Activated B cell treated with CpG ODN at 0.5 μM for 24 hours (primary cell): ENCODE results near the gene SNRPA1. TPM values are rescaled to one million over a fixed set of nuclear protein-coding genes. Genes with fewer than 3 reads are reported as not detected.

Source experiments
- ATAC-seq: fragments of 200-7000 bp; cut with Tn5 transposase; one replicate; pipeline ENCODE4 v1.10.0; 2021; ENCODE audit warnings: low read depth, mild to moderate bottlenecking, moderate library complexity
- CTCF ChIA-PET: fragments of 350-600 bp; sonication (Branson Sonifier 250); formaldehyde crosslinking; loops from one replicate; lab custom pipeline; 2021; ENCODE audit warnings: antibody characterized with exemption; lab: Charles Lee
- POLR2A ChIA-PET: fragments of 350-600 bp; sonication (Branson Sonifier 250); formaldehyde crosslinking; loops from one replicate; lab custom pipeline; 2021; ENCODE audit warnings: antibody characterized with exemption; lab: Charles Lee
- DNase-seq: peaks from one replicate; pipeline ENCODE4 v3.0.0; 2022
- H3K27ac Mint-ChIP-seq: one replicate; pipeline ENCODE4 v1.8.0; 2020; ENCODE audit warnings: mixed read lengths
- H3K27me3 Mint-ChIP-seq: one replicate; pipeline ENCODE4 v1.8.0; 2021; ENCODE audit warnings: mixed read lengths
- H3K36me3 Mint-ChIP-seq: one replicate; pipeline ENCODE4 v1.8.0; 2021; ENCODE audit warnings: low read depth, mixed read lengths
- H3K4me1 Mint-ChIP-seq: one replicate; pipeline ENCODE4 v1.8.0; 2021; ENCODE audit warnings: mixed read lengths
- H3K4me3 Mint-ChIP-seq: one replicate; pipeline ENCODE4 v1.8.0; 2020; ENCODE audit warnings: mild to moderate bottlenecking, mixed read lengths
- H3K9me3 Mint-ChIP-seq: one replicate; pipeline ENCODE4 v1.8.0; 2020; ENCODE audit warnings: mixed read lengths
- intact Hi-C: fragments of 100-400 bp; cut with micrococcal nuclease; formaldehyde crosslinking; loops from one replicate; pipeline ENCODE4 v1.15.1; 2024
- total RNA-seq: library from RNA; stranded (reverse); gene quantifications from 2 replicates; pipeline ENCODE4 v1.2.3, GENCODE V29; 2022
- TF ChIP-seq, protein P1 (sequence below): fragments of 200-600 bp; IDR thresholded peaks from one replicate; pipeline ENCODE4 v1.8.0; 2022; ENCODE audit warnings: antibody characterized with exemption, mild to moderate bottlenecking

The SNRPA1 gene
- total RNA-seq, 1 donor from 2014 or later = 122 TPM

GRCh38 chr15:101323793-101324523 lies 28.9 kb upstream of the SNRPA1 start:
- TF ChIP-seq, protein P1, sequence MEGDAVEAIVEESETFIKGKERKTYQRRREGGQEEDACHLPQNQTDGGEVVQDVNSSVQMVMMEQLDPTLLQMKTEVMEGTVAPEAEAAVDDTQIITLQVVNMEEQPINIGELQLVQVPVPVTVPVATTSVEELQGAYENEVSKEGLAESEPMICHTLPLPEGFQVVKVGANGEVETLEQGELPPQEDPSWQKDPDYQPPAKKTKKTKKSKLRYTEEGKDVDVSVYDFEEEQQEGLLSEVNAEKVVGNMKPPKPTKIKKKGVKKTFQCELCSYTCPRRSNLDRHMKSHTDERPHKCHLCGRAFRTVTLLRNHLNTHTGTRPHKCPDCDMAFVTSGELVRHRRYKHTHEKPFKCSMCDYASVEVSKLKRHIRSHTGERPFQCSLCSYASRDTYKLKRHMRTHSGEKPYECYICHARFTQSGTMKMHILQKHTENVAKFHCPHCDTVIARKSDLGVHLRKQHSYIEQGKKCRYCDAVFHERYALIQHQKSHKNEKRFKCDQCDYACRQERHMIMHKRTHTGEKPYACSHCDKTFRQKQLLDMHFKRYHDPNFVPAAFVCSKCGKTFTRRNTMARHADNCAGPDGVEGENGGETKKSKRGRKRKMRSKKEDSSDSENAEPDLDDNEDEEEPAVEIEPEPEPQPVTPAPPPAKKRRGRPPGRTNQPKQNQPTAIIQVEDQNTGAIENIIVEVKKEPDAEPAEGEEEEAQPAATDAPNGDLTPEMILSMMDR = no peak
- Mint-ChIP-seq H3K36me3 (no peaks in the 10 kb centered on the region), H3K27ac (no peak overlapping the region), H3K9me3 (no peaks in the 10 kb centered on the region), H3K4me1 (peaks cover 12% of the 10 kb centered on the region), H3K4me3 (no peak overlapping the region), H3K27me3 (peaks cover 48% of the 10 kb centered on the region)
- DNase-seq (no peak), ATAC-seq (no peak)
- POLR2A ChIA-PET = no interaction called here
- intact Hi-C loops = no loop called here
- CTCF ChIA-PET = no interaction called here

GRCh38 chr15:101322854-101323477 lies 27.9 kb upstream of the SNRPA1 start:
- ChIA-PET POLR2A (no interaction called here), CTCF (no interaction called here)
- intact Hi-C loops = no loop called here
- DNase-seq (no peak), ATAC-seq (no peak)
- Mint-ChIP-seq H3K9me3 (no peaks in the 10 kb centered on the region), H3K27me3 (peaks cover 49% of the 10 kb centered on the region), H3K4me1 (peaks cover 12% of the 10 kb centered on the region), H3K4me3 (no peak overlapping the region), H3K36me3 (no peaks in the 10 kb centered on the region), H3K27ac (no peak overlapping the region)
- TF ChIP-seq, protein P1 = no peak

- DNase-seq (no peak), ATAC-seq (no peak)
- TF ChIP-seq, protein P1 = no peak
- Mint-ChIP-seq H3K4me1 (peaks cover 12% of the 10 kb centered on the region), H3K9me3 (no peaks in the 10 kb centered on the region), H3K36me3 (no peaks in the 10 kb centered on the region), H3K27ac (no peak overlapping the region), H3K4me3 (no peak overlapping the region), H3K27me3 (peaks cover 45% of the 10 kb centered on the region)
- POLR2A ChIA-PET = no interaction called here
- intact Hi-C loops = no loop called here
- CTCF ChIA-PET = no interaction called here
Observed at GRCh38 chr15:101322016-101322695, 27.1 kb upstream of the SNRPA1 start.

DNA sequence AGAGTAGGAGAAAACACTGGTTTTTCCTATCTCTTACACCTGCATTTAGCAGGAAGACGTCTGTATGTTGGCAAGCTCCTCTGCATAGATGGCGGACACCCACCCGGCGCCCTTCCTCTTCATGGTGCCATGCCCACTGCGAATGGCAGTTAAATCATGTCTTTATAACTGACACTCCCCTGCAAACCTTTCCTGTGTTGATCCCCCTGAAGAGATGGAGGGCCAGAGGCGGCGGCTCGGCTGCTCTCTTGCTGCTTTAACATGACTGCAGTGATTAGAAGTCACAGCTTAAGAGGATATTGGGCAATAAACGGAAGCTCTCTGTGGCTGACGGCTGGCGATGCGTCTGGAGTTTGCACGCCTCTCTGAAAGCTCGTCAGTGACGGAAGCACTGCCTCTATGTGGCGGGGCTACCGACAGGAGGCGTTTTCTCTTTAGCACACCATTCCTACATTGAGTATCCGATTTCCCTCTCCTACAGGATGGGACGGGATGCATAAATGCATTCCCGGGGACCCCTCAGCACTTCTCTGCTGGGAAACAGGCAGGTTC lies 25.5 kb upstream of the SNRPA1 start:
- Mint-ChIP-seq H3K4me3 (peak overlapping the region; percentile 66), H3K9me3 (no peaks in the 10 kb centered on the region), H3K36me3 (no peaks in the 10 kb centered on the region), H3K27ac (no peak overlapping the region), H3K27me3 (peaks cover 35% of the 10 kb centered on the region), H3K4me1 (peaks cover 12% of the 10 kb centered on the region)
- DNase-seq (no peak), ATAC-seq (peak; percentile 73)
- ChIA-PET CTCF (interaction anchor here (1.4 to 1.5 kb wide), 2 partner anchors 182 to 321 kb away, joined by 3 to 6 read pairs; no protein-coding TSS in a partner anchor), POLR2A (interaction anchor here (1.2 kb wide), 1 partner anchor 25 kb away, joined by 3 read pairs; the partner anchor contains the start of gene SNRPA1)
- TF ChIP-seq, protein P1 = no peak
- intact Hi-C loops = loop anchor here (2.0 kb wide), 1 partner anchor 20 kb away; no protein-coding TSS in a partner anchor
